Measurements from ENCODE around the gene DMXL1.
"Not testable (repeated sequence)": the region's sequence is repeated elsewhere in the genome, so short reads cannot be mapped to it uniquely, and the experiment has no call there.

The DMXL1 gene

GRCh38 chr5:119122474-119122873 is 51.6 kb downstream of the DMXL1 start:
- in situ Hi-C loops (cut with MboI; ENCODE audit: low sequenced_read_pairs): not testable (repeated sequence)

- in situ Hi-C loops (cut with MboI; ENCODE audit: low sequenced_read_pairs): no loop called here
These were observed 52.4 kb downstream of the DMXL1 start for GRCh38 chr5:119123280-119123679.

GRCh38 chr5:119129770-119130169 is 58.9 kb downstream of the DMXL1 start:
- in situ Hi-C loops (cut with MboI; ENCODE audit: low sequenced_read_pairs): no loop called here

GRCh38 chr5:119131530-119132304 is 60.8 kb downstream of the DMXL1 start:
- in situ Hi-C loops (cut with MboI; ENCODE audit: low sequenced_read_pairs): no loop called here

GRCh38 chr5:119135743-119136142 is 64.9 kb downstream of the DMXL1 start:
- in situ Hi-C loops (cut with MboI; ENCODE audit: low sequenced_read_pairs): not testable (repeated sequence)

- in situ Hi-C loops (cut with MboI; ENCODE audit: low sequenced_read_pairs): no loop called here
These were observed 65.9 kb downstream of the DMXL1 start for GRCh38 chr5:119136666-119137318.

- in situ Hi-C loops (cut with MboI; ENCODE audit: low sequenced_read_pairs): no loop called here
These were observed 82.7 kb downstream of the DMXL1 start for GRCh38 chr5:119153629-119154028.

GRCh38 chr5:119158144-119158543 is 87.3 kb downstream of the DMXL1 start:
- in situ Hi-C loops (cut with MboI; ENCODE audit: low sequenced_read_pairs): no loop called here

- in situ Hi-C loops (cut with MboI; ENCODE audit: low sequenced_read_pairs): no loop called here
These were observed 90.5 kb downstream of the DMXL1 start for GRCh38 chr5:119161430-119161829.

- in situ Hi-C loops (cut with MboI; ENCODE audit: low sequenced_read_pairs): no loop called here
These were observed 95.1 kb downstream of the DMXL1 start for GRCh38 chr5:119166026-119166425.

GRCh38 chr5:119168401-119168800 is 97.5 kb downstream of the DMXL1 start:
- in situ Hi-C loops (cut with MboI; ENCODE audit: low sequenced_read_pairs): no loop called here

GRCh38 chr5:119171686-119172085 is 100.8 kb downstream of the DMXL1 start:
- in situ Hi-C loops (cut with MboI; ENCODE audit: low sequenced_read_pairs): no loop called here

- in situ Hi-C loops (cut with MboI; ENCODE audit: low sequenced_read_pairs): no loop called here
These were observed 103.8 kb downstream of the DMXL1 start for GRCh38 chr5:119174578-119175163.

- in situ Hi-C loops (cut with MboI; ENCODE audit: low sequenced_read_pairs): no loop called here
These were observed 105.9 kb downstream of the DMXL1 start for GRCh38 chr5:119176785-119177184.

- in situ Hi-C loops (cut with MboI; ENCODE audit: low sequenced_read_pairs): no loop called here
These were observed 106.3 kb downstream of the DMXL1 start for GRCh38 chr5:119177226-119177625.

- in situ Hi-C loops (cut with MboI; ENCODE audit: low sequenced_read_pairs): no loop called here
These were observed 107.5 kb downstream of the DMXL1 start for GRCh38 chr5:119178435-119178834.

- in situ Hi-C loops (cut with MboI; ENCODE audit: low sequenced_read_pairs): no loop called here
These were observed 109.2 kb downstream of the DMXL1 start for GRCh38 chr5:119179857-119180641.

- in situ Hi-C loops (cut with MboI; ENCODE audit: low sequenced_read_pairs): not testable (repeated sequence)
These were observed 114.6 kb downstream of the DMXL1 start for GRCh38 chr5:119185512-119185911.

GRCh38 chr5:119187776-119188529 is 117.1 kb downstream of the DMXL1 start:
- in situ Hi-C loops (cut with MboI; ENCODE audit: low sequenced_read_pairs): no loop called here

GRCh38 chr5:119190470-119191095 is 119.7 kb downstream of the DMXL1 start:
- in situ Hi-C loops (cut with MboI; ENCODE audit: low sequenced_read_pairs): no loop called here

All from hTERT RPE-1 (cell line).